Gastroesophageal sphincter (tissue), 4 donors: ENCODE measurements around the gene WARS2. TPM values are rescaled to one million over a fixed set of nuclear protein-coding genes. Genes with fewer than 3 reads are reported as not detected.

ENCODE experiments used
- ATAC-seq: fragments of 150-250 bp; one replicate; pipeline ENCODE4 v1.9.1; 2016; ENCODE audit warnings: mild to moderate bottlenecking, moderate library complexity
- H3K27ac ChIP-seq, 4 donors: fragments of 200-600 bp; sonication (generic) in 3 of 4; 1 replicate in 3 of 4; 2 replicates in 1 of 4; pipeline ENCODE4 v1.5.1; 2016 to 2019
- H3K27me3 ChIP-seq: fragments of 200-600 bp; sonication (generic); one replicate; pipeline ENCODE4 v1.5.1; 2019
- H3K36me3 ChIP-seq, 2 donors: fragments of 200-600 bp; sonication (generic); one replicate each; pipeline ENCODE4 v1.5.1; 2019; ENCODE audit warnings: control low read depth in 1 of 2
- H3K4me1 ChIP-seq, 3 donors: fragments of 200-600 bp; sonication (generic); 1 replicate in 2 of 3; 2 replicates in 1 of 3; pipeline ENCODE4 v1.5.1; 2016 to 2019; ENCODE audit warnings: control low read depth in 2 of 3
- H3K4me3 ChIP-seq, 2 donors: fragments of 200-600 bp; sonication (generic); one replicate each; pipeline ENCODE4 v1.5.1; 2019; ENCODE audit warnings: mild to moderate bottlenecking in 1 of 2, moderate library complexity in 1 of 2
- H3K9me3 ChIP-seq, 3 donors: fragments of 200-600 bp; sonication (generic); one replicate each; pipeline ENCODE4 v1.5.1; 2017 to 2019; ENCODE audit warnings: control low read depth in 2 of 3
- CTCF ChIP-seq, 4 experiments: fragments of 200-600 bp in 2 of 4; fragments of 450-650 bp in 2 of 4; sonication (generic) in 1 of 4; IDR thresholded peaks; one replicate each; pipeline ENCODE4 v1.5.1; 2017 to 2019; ENCODE audit warnings: antibody characterized with exemption in 4 of 4, mild to moderate bottlenecking in 2 of 4, moderate library complexity in 2 of 4
- EP300 ChIP-seq: sonication (generic); formaldehyde crosslinking; IDR thresholded peaks from one replicate; pipeline ENCODE4 v1.6.1; 2017; ENCODE audit warnings: antibody characterized with exemption, mild to moderate bottlenecking
- POLR2A ChIP-seq, 2 donors: fragments of 450-650 bp; IDR thresholded peaks; one replicate each; pipeline ENCODE4 v1.6.1; 2017; ENCODE audit warnings: antibody characterized with exemption in 2 of 2, mild to moderate bottlenecking in 2 of 2, moderate library complexity in 1 of 2
- POLR2AphosphoS5 ChIP-seq: sonication (generic); formaldehyde crosslinking; IDR thresholded peaks from one replicate; pipeline ENCODE4 v1.6.1; 2017; ENCODE audit warnings: antibody characterized with exemption
- WGBS, 2 donors: methylation state at CpG; one replicate each; pipeline ENCODE4 v1.1.5; 2018; ENCODE audit warnings: low coverage in 1 of 2; 5-methylcytosine and 5-hydroxymethylcytosine counted together
- total RNA-seq, 4 donors: library from RNA; depleted of rRNA; stranded (reverse); fragments of >200 nt; gene quantifications; one replicate each; pipeline ENCODE4 v1.1.0, GENCODE V29; 2016

The WARS2 gene
- total RNA-seq, 4 donors from 2014 or later = 9.2 to 12.8 (median 11.7) TPM

- TF ChIP-seq POLR2AphosphoS5 (no peak), CTCF (IDR thresholded peaks at IDR 0.05) (no peak), EP300 (no peak), POLR2A (IDR thresholded peaks at IDR 0.05) (no peak)
- Histone ChIP-seq H3K36me3 (no peaks in the 10 kb centered on the region), H3K4me3 (no peak overlapping the region), H3K4me1 (peaks cover 0 to 34% (median 13%) of the 10 kb centered on the region in 3 donors), H3K9me3 (no peaks in the 10 kb centered on the region), H3K27me3 (peaks cover 71% of the 10 kb centered on the region), H3K27ac (no peak overlapping the region)
- WGBS, 2 donors = 0% methylated on average over 2 of the region's 22 CpGs; no CpG with 5 or more reads in 1 of the 2 donors
- ATAC-seq = no peak
Observed at GRCh38 chr1:119007339-119007669, 133.1 kb downstream of the WARS2 start.

DNA sequence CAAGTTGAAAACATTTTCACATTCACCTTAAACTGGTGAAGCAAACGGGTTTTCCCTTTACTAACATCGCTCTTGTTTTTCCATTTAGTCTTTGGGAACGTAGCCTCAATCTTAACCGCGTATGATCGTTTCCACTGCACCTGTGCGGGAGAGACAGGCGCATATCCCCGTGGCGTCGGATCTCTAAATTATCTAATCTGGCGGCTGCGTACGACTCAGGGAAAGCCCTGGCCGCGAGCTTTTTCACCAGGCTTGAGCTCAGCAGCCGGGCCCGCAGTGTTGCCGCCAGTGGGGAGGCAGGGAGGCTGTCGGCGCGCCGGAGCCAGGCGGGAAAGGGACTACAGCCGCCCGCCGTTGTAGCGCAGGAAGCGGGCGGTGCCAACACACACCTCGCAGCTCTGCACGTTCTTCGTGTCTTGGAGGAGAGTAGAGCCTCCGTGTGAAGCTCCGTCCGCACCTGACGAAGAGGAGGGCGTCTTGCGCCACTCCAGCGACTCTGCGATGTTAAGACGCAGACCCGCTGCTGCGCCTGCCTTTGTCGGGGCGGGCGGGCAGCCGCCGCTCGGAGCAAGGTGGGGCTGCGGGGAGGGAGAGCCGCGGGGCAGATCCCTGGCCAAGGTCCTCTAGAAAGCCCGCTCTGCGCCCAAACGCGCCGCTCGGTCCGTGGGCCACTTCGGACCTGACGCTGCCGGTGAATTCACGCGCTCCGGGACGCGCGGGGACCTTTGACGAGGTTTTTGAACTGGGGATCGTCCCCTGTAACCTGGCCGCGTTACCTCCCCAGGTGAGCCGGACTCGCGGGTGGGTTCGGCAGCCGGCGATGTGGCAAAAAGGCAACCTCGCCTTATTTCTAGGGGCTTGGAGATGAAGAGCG is 133.8 kb downstream of the WARS2 start:
- H3K27me3 ChIP-seq = peaks cover 77% of the 10 kb centered on the region
- no peak overlapping the region for H3K4me3 ChIP-seq
- peaks cover 0 to 41% (median 16%) of the 10 kb centered on the region in 3 donors for H3K4me1 ChIP-seq
- TF ChIP-seq POLR2A (IDR thresholded peaks at IDR 0.05) (no peak), POLR2AphosphoS5 (no peak), EP300 (no peak), CTCF (IDR thresholded peaks at IDR 0.05) (no peak)
- WGBS, 2 donors = 6% methylated on average over 9 to 14 of the region's 81 CpGs
- ATAC-seq = no peak
- no peaks in the 10 kb centered on the region for H3K9me3 ChIP-seq
- H3K36me3 ChIP-seq = no peaks in the 10 kb centered on the region
- no peak overlapping the region for H3K27ac ChIP-seq

GRCh38 chr1:119005724-119006405 is 134.6 kb downstream of the WARS2 start:
- TF ChIP-seq CTCF (IDR thresholded peaks at IDR 0.05) = no peak
- TF ChIP-seq EP300 = no peak
- no peak for TF ChIP-seq POLR2A (IDR thresholded peaks at IDR 0.05)
- no peak for TF ChIP-seq POLR2AphosphoS5
- Histone ChIP-seq H3K27ac (no peak overlapping the region), H3K4me3 (no peak overlapping the region), H3K36me3 (no peaks in the 10 kb centered on the region), H3K4me1 (peaks cover 0 to 49% (median 24%) of the 10 kb centered on the region in 3 donors), H3K27me3 (peaks cover 85% of the 10 kb centered on the region), H3K9me3 (no peaks in the 10 kb centered on the region)
- no peak for ATAC-seq
- 6 to 11% methylated on average over 17 of the region's 17 CpGs for WGBS, 2 donors

DNA sequence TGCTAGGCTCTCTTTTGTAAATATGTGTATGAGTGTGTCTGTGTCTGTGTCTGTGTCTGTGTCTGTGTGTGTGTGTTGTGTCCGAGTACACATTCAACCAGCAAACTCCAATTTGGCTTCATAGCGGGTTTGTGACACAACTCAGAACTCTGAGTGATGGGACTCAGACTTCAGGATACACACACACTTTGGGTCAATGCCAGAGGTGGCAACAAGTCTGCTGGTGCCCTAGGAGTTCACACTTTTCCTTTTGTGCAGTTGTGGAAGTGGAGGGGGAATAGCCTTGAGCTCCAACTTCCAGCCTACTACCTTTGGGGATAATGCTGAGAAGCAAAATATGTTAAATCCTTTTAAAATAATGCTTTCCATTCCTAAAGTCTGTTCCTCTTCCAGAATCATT is 135.7 kb downstream of the WARS2 start:
- Histone ChIP-seq H3K4me1 (peaks cover 0 to 60% (median 31%) of the 10 kb centered on the region in 3 donors), H3K27ac (no peak overlapping the region), H3K9me3 (no peaks in the 10 kb centered on the region), H3K36me3 (no peaks in the 10 kb centered on the region), H3K27me3 (peaks cover 96% of the 10 kb centered on the region), H3K4me3 (no peak overlapping the region)
- TF ChIP-seq CTCF (IDR thresholded peaks at IDR 0.05) (no peak), POLR2AphosphoS5 (no peak)
- no peak for ATAC-seq
- WGBS, 2 donors = 65 to 94% methylated on average over 2 of the region's 2 CpGs
